ENCODE results near the gene ALG8. TPM values are rescaled to one million over a fixed set of nuclear protein-coding genes. Genes with fewer than 3 reads are reported as not detected.
"Not testable (repeated sequence)": the region's sequence is repeated elsewhere in the genome, so short reads cannot be mapped to it uniquely, and the experiment has no call there.

The ALG8 gene
- total and polyA plus RNA-seq, 3 experiments from 2014 or later = 43.4 to 48.9 (median 46.9) TPM

- no peaks in the 10 kb centered on the region for H3K4me1 ChIP-seq (ENCODE audit: insufficient read depth, low read length)
- no peaks in the 10 kb centered on the region for H3K9me3 Mint-ChIP-seq
- CTCF ChIA-PET = no interaction called here
- no peak overlapping the region for H3K27ac ChIP-seq (ENCODE audit: low read depth, low read length)
- peaks cover 3 to 20% (median 9%) of the 10 kb centered on the region in 3 donors for H3K36me3 Mint-ChIP-seq
- H3K4me3 ChIP-seq (ENCODE audit: low read length) = no peak overlapping the region
- H3K4me1 Mint-ChIP-seq = peaks cover 0 to 10% (median 10%) of the 10 kb centered on the region in 3 donors
- H3K4me3 Mint-ChIP-seq = no peak overlapping the region
- no peak overlapping the region for H3K27ac Mint-ChIP-seq
- no peaks in the 10 kb centered on the region for H3K27me3 ChIP-seq (ENCODE audit: insufficient read depth, low read length, poor library complexity, severe bottlenecking)
- no peaks in the 10 kb centered on the region for H3K27me3 Mint-ChIP-seq
- DNase-seq = no peak
- POLR2A ChIA-PET = no interaction called here
- no peaks in the 10 kb centered on the region for H3K9me3 ChIP-seq (ENCODE audit: low read length)
- peaks cover under 1% of the 10 kb centered on the region for H3K36me3 ChIP-seq (ENCODE audit: insufficient read depth, low read length)
Measured at GRCh38 chr11:78094250-78094649, 45.2 kb downstream of the ALG8 start.

- POLR2A ChIA-PET; H3K27ac ChIP-seq (ENCODE audit: low read depth, low read length); H3K36me3 ChIP-seq (ENCODE audit: insufficient read depth, low read length); H3K27me3 Mint-ChIP-seq; H3K9me3 Mint-ChIP-seq; H3K4me1 ChIP-seq (ENCODE audit: insufficient read depth, low read length); H3K4me1 Mint-ChIP-seq; H3K4me3 ChIP-seq (ENCODE audit: low read length); H3K36me3 Mint-ChIP-seq; H3K9me3 ChIP-seq (ENCODE audit: low read length); H3K27ac Mint-ChIP-seq; CTCF ChIA-PET; DNase-seq; H3K27me3 ChIP-seq (ENCODE audit: insufficient read depth, low read length, poor library complexity, severe bottlenecking); H3K4me3 Mint-ChIP-seq: not testable (repeated sequence)
Measured at GRCh38 chr11:78086521-78087074, 52.8 kb downstream of the ALG8 start.

- Histone ChIP-seq H3K9me3 (ENCODE audit: low read length) (no peaks in the 10 kb centered on the region), H3K36me3 (ENCODE audit: insufficient read depth, low read length) (no peaks in the 10 kb centered on the region), H3K4me3 (ENCODE audit: low read length) (no peak overlapping the region), H3K27ac (ENCODE audit: low read depth, low read length) (no peak overlapping the region), H3K4me1 (ENCODE audit: insufficient read depth, low read length) (peaks cover 3% of the 10 kb centered on the region), H3K27me3 (ENCODE audit: insufficient read depth, low read length, poor library complexity, severe bottlenecking) (no peaks in the 10 kb centered on the region)
- ChIA-PET CTCF (interaction anchor here (0.6 kb wide), 1 partner anchor 48 kb away, joined by 3 read pairs; no protein-coding TSS in a partner anchor), POLR2A (no interaction called here)
- Mint-ChIP-seq H3K36me3 (peaks cover 0 to 2% (median 0%) of the 10 kb centered on the region in 3 donors), H3K27ac (no peak overlapping the region), H3K4me3 (no peak overlapping the region), H3K4me1 (peaks cover 14 to 16% (median 16%) of the 10 kb centered on the region in 3 donors), H3K27me3 (no peaks in the 10 kb centered on the region), H3K9me3 (no peaks in the 10 kb centered on the region)
- DNase-seq = no peak
Measured at GRCh38 chr11:78085972-78086371, 53.5 kb downstream of the ALG8 start.

- POLR2A ChIA-PET, H3K27me3 Mint-ChIP-seq, H3K9me3 Mint-ChIP-seq: not testable (repeated sequence)
Measured at GRCh38 chr11:78084506-78084905, 54.9 kb downstream of the ALG8 start.

GRCh38 chr11:78083021-78083420 lies 56.4 kb downstream of the ALG8 start:
- Histone ChIP-seq H3K27ac (ENCODE audit: low read depth, low read length) (no peak overlapping the region), H3K9me3 (ENCODE audit: low read length) (no peaks in the 10 kb centered on the region), H3K4me3 (ENCODE audit: low read length) (no peak overlapping the region), H3K36me3 (ENCODE audit: insufficient read depth, low read length) (no peaks in the 10 kb centered on the region), H3K27me3 (ENCODE audit: insufficient read depth, low read length, poor library complexity, severe bottlenecking) (no peaks in the 10 kb centered on the region), H3K4me1 (ENCODE audit: insufficient read depth, low read length) (peaks cover 22% of the 10 kb centered on the region)
- peaks cover 28 to 40% (median 33%) of the 10 kb centered on the region in 3 donors for H3K4me1 Mint-ChIP-seq
- no peak overlapping the region for H3K4me3 Mint-ChIP-seq
- ChIA-PET POLR2A (no interaction called here), CTCF (no interaction called here)
- no peaks in the 10 kb centered on the region for H3K27me3 Mint-ChIP-seq
- no peak for DNase-seq
- peaks cover 0 to 13% (median 2%) of the 10 kb centered on the region in 3 donors for H3K36me3 Mint-ChIP-seq
- H3K27ac Mint-ChIP-seq = peak overlapping the region in 1 of 8 donors; percentile 65
- H3K9me3 Mint-ChIP-seq = no peaks in the 10 kb centered on the region

More at GRCh38 chr11:78084506-78084905, 54.9 kb downstream of the ALG8 start:
- H3K4me1 ChIP-seq (ENCODE audit: insufficient read depth, low read length) = peaks cover 11% of the 10 kb centered on the region
- CTCF ChIA-PET; H3K9me3 ChIP-seq (ENCODE audit: low read length); H3K27ac Mint-ChIP-seq; H3K36me3 Mint-ChIP-seq; H3K4me3 Mint-ChIP-seq; H3K27me3 ChIP-seq (ENCODE audit: insufficient read depth, low read length, poor library complexity, severe bottlenecking); H3K36me3 ChIP-seq (ENCODE audit: insufficient read depth, low read length); H3K27ac ChIP-seq (ENCODE audit: low read depth, low read length); H3K4me3 ChIP-seq (ENCODE audit: low read length); DNase-seq: not testable (repeated sequence)
- H3K4me1 Mint-ChIP-seq = peaks cover 20 to 27% (median 23%) of the 10 kb centered on the region in 3 donors

GRCh38 chr11:78082146-78082545 lies 57.3 kb downstream of the ALG8 start:
- peaks cover 31% of the 10 kb centered on the region for H3K4me1 ChIP-seq (ENCODE audit: insufficient read depth, low read length)
- Mint-ChIP-seq H3K4me3 (peak overlapping the region in 5 of 7 donors; percentile 95 to 96 (median 96)), H3K9me3 (no peaks in the 10 kb centered on the region), H3K4me1 (peaks cover 35 to 48% (median 41%) of the 10 kb centered on the region in 3 donors), H3K27me3 (no peaks in the 10 kb centered on the region), H3K27ac (peak overlapping the region in 3 of 8 donors; percentile 31 to 65 (median 38)), H3K36me3 (peaks cover 0 to 15% (median 2%) of the 10 kb centered on the region in 3 donors)
- DNase-seq = no peak
- no peak overlapping the region for H3K27ac ChIP-seq (ENCODE audit: low read depth, low read length)
- H3K9me3 ChIP-seq (ENCODE audit: low read length) = no peaks in the 10 kb centered on the region
- H3K36me3 ChIP-seq (ENCODE audit: insufficient read depth, low read length) = no peaks in the 10 kb centered on the region
- no peak overlapping the region for H3K4me3 ChIP-seq (ENCODE audit: low read length)
- ChIA-PET CTCF (no interaction called here), POLR2A (no interaction called here)
- no peaks in the 10 kb centered on the region for H3K27me3 ChIP-seq (ENCODE audit: insufficient read depth, low read length, poor library complexity, severe bottlenecking)

- peak in 2 of 5 donors; percentile 26 to 42 for DNase-seq
- H3K4me3 Mint-ChIP-seq = peak overlapping the region in 6 of 7 donors; percentile 79 to 96 (median 96)
- CTCF ChIA-PET = no interaction called here
- peaks cover 38 to 52% (median 45%) of the 10 kb centered on the region in 3 donors for H3K4me1 Mint-ChIP-seq
- Histone ChIP-seq H3K27me3 (ENCODE audit: insufficient read depth, low read length, poor library complexity, severe bottlenecking) (no peaks in the 10 kb centered on the region), H3K4me1 (ENCODE audit: insufficient read depth, low read length) (peaks cover 36% of the 10 kb centered on the region), H3K4me3 (ENCODE audit: low read length) (peak overlapping the region; percentile 6), H3K36me3 (ENCODE audit: insufficient read depth, low read length) (no peaks in the 10 kb centered on the region), H3K27ac (ENCODE audit: low read depth, low read length) (peak overlapping the region; percentile 83), H3K9me3 (ENCODE audit: low read length) (no peaks in the 10 kb centered on the region)
- H3K27me3 Mint-ChIP-seq = no peaks in the 10 kb centered on the region
- POLR2A ChIA-PET = no interaction called here
- no peaks in the 10 kb centered on the region for H3K9me3 Mint-ChIP-seq
- peaks cover 0 to 17% (median 2%) of the 10 kb centered on the region in 3 donors for H3K36me3 Mint-ChIP-seq
- peak overlapping the region; percentile 39 to 88 (median 66) for H3K27ac Mint-ChIP-seq
Measured at GRCh38 chr11:78081583-78081982, 57.8 kb downstream of the ALG8 start.

GRCh38 chr11:78080818-78081495 lies 58.5 kb downstream of the ALG8 start:
- H3K4me3 Mint-ChIP-seq = peak overlapping the region in 6 of 7 donors; percentile 95 to 98 (median 96)

More at GRCh38 chr11:78080818-78081495, 58.5 kb downstream of the ALG8 start:
- no peaks in the 10 kb centered on the region for H3K9me3 Mint-ChIP-seq
- CTCF ChIA-PET = no interaction called here
- Histone ChIP-seq H3K4me1 (ENCODE audit: insufficient read depth, low read length) (peaks cover 42% of the 10 kb centered on the region), H3K36me3 (ENCODE audit: insufficient read depth, low read length) (no peaks in the 10 kb centered on the region), H3K9me3 (ENCODE audit: low read length) (no peaks in the 10 kb centered on the region), H3K4me3 (ENCODE audit: low read length) (peak overlapping the region; percentile 82), H3K27me3 (ENCODE audit: insufficient read depth, low read length, poor library complexity, severe bottlenecking) (no peaks in the 10 kb centered on the region), H3K27ac (ENCODE audit: low read depth, low read length) (peak overlapping the region; percentile 83)
- peaks cover 0 to 18% (median 2%) of the 10 kb centered on the region in 3 donors for H3K36me3 Mint-ChIP-seq
- no peaks in the 10 kb centered on the region for H3K27me3 Mint-ChIP-seq
- H3K4me1 Mint-ChIP-seq = peaks cover 41 to 58% (median 51%) of the 10 kb centered on the region in 3 donors
- DNase-seq = no peak
- POLR2A ChIA-PET = no interaction called here
- H3K27ac Mint-ChIP-seq = peak overlapping the region; percentile 39 to 90 (median 74)
